HUES48 (cell line): ENCODE data around the gene BIRC7.

Experiments used
- H3K27ac ChIP-seq: one replicate; pipeline ENCODE4 v1.7.0; 2013; ENCODE audit warnings: low read depth, low read length, inconsistent platforms
- H3K27me3 ChIP-seq: 2 replicates; pipeline ENCODE4 v1.6.1; 2013; ENCODE audit warnings: mild to moderate bottlenecking, low read length; ENCODE audit not compliant: control insufficient read depth, insufficient read depth
- H3K36me3 ChIP-seq: 2 replicates; pipeline ENCODE4 v1.6.1; 2013; ENCODE audit warnings: low read length; ENCODE audit not compliant: control insufficient read depth, insufficient read depth
- H3K4me1 ChIP-seq: 2 replicates; pipeline ENCODE4 v1.6.1; 2013; ENCODE audit warnings: mild to moderate bottlenecking, low read length; ENCODE audit not compliant: control insufficient read depth, insufficient read depth
- H3K4me3 ChIP-seq: 2 replicates; pipeline ENCODE4 v1.5.1; 2013; ENCODE audit warnings: mild to moderate bottlenecking, low read depth, low read length
- H3K9ac ChIP-seq: 2 replicates; pipeline ENCODE4 v1.6.1; 2013; ENCODE audit warnings: mild to moderate bottlenecking, low read depth, low read length, moderate library complexity
- H3K9me3 ChIP-seq: 2 replicates; pipeline ENCODE4 v1.6.1; 2013; ENCODE audit warnings: low read length; ENCODE audit not compliant: control insufficient read depth, insufficient read depth

BIRC7 gene

GRCh38 chr20:63277466-63278272 lies 42.0 kb downstream of the BIRC7 start:
- H3K27me3 ChIP-seq, result no peaks in the 10 kb centered on the region
- no peak overlapping the region for H3K4me3 ChIP-seq
- no peak overlapping the region for H3K9ac ChIP-seq
- H3K4me1 ChIP-seq, result 0 out of 2 replicates have a peak, but pooled peaks cover 4% of the 10 kb centered on the region
- H3K9me3 ChIP-seq, result no peaks in the 10 kb centered on the region
- H3K27ac ChIP-seq, result no peak overlapping the region
- H3K36me3 ChIP-seq, result peaks cover 70% of the 10 kb centered on the region

- Histone ChIP-seq H3K9ac (no peak overlapping the region), H3K36me3 (peaks cover 80% of the 10 kb centered on the region), H3K27ac (no peak overlapping the region), H3K27me3 (no peaks in the 10 kb centered on the region), H3K4me3 (no peak overlapping the region), H3K4me1 (0 out of 2 replicates have a peak, but pooled peaks cover 3% of the 10 kb centered on the region), H3K9me3 (no peaks in the 10 kb centered on the region)
Measured at GRCh38 chr20:63278661-63279060, 43.0 kb downstream of the BIRC7 start.

GRCh38 chr20:63279931-63280330 lies 44.2 kb downstream of the BIRC7 start:
- H3K27ac ChIP-seq, result no peak overlapping the region
- no peaks in the 10 kb centered on the region for H3K4me1 ChIP-seq
- H3K27me3 ChIP-seq, result no peaks in the 10 kb centered on the region
- no peak overlapping the region for H3K4me3 ChIP-seq
- no peaks in the 10 kb centered on the region for H3K9me3 ChIP-seq
- no peak overlapping the region for H3K9ac ChIP-seq
- peaks cover 86% of the 10 kb centered on the region for H3K36me3 ChIP-seq

DNA sequence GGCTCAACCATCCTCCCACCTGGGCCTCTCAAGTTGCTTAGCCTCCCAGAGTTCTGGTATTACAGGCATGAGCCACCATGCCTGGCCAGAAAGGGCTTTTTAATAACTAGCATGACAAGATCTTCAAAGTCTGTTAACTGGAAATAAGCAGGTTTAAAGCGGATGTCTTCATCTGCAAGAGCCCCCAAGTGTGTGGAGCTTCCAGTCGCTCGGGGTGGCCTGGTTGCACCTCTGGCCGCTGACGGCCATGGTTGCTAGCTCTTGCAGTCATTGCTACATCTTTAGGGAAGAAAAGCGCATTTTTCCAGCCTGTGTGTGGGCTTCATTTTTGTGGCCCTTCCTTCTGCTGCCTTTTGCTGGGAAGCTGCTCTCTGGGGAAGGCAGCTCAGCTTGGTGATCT lies 44.7 kb downstream of the BIRC7 start:
- peaks cover 88% of the 10 kb centered on the region for H3K36me3 ChIP-seq

GRCh38 chr20:63280929-63281545 lies 45.3 kb downstream of the BIRC7 start:
- no peak overlapping the region for H3K9ac ChIP-seq
- H3K36me3 ChIP-seq, result peaks cover 89% of the 10 kb centered on the region
- no peak overlapping the region for H3K4me3 ChIP-seq
- no peaks in the 10 kb centered on the region for H3K27me3 ChIP-seq
- no peak overlapping the region for H3K27ac ChIP-seq
- H3K9me3 ChIP-seq, result no peaks in the 10 kb centered on the region
- no peaks in the 10 kb centered on the region for H3K4me1 ChIP-seq

More for the DNA sequence above, 44.7 kb downstream of the BIRC7 start:
- H3K9me3 ChIP-seq, result no peaks in the 10 kb centered on the region
- no peak overlapping the region for H3K9ac ChIP-seq
- no peaks in the 10 kb centered on the region for H3K27me3 ChIP-seq
- H3K4me1 ChIP-seq, result no peaks in the 10 kb centered on the region
- H3K27ac ChIP-seq, result no peak overlapping the region
- no peak overlapping the region for H3K4me3 ChIP-seq

DNA sequence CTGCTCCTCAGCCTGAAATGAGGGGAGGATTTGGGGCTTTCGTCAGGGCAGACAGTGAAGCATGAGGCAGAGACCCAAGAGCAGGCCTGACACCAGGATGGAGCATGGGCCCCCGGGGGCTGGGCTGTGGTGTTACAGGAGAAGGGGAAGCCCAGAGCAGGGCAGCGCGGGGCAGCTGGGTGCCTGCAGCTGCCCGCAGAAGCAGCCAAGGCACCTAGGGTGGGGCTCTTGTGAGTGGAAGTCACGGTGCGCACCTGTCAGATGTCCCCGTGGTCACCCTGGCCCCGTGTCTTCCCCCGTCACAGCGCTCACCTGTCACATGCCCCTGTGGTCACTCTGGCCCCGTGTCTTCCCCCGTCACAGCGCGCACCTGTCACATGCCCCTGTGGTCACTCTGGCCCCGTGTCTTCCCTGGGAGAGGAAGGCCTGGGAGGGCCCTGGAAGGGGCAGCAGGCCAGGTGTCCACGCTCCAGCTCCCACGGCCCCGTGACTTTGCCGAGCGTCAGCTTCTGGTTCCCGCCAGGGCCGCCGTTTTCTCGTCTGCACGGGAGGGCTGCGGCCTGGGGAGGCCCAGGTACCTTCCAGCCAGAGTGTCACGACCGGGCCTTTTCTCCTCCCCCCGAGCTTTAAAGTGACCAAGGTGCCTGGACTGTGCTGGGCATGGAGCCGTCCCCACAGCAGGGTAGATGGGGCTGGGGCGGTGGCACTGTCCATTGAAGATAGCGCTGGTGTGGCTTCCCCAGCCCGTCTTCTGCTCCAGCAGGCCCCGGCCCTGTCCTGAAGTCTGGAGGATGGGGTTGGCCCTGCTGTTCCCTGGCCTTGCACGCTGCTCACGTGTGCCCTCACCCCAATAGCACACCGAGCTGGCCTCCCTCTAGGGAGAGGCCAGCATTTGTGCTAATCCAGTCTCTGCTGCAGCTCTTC lies 46.3 kb downstream of the BIRC7 start:
- no peaks in the 10 kb centered on the region for H3K9me3 ChIP-seq
- peaks cover 84% of the 10 kb centered on the region for H3K36me3 ChIP-seq
- no peaks in the 10 kb centered on the region for H3K27me3 ChIP-seq
- no peak overlapping the region for H3K9ac ChIP-seq
- H3K4me1 ChIP-seq, result no peaks in the 10 kb centered on the region
- H3K27ac ChIP-seq, result no peak overlapping the region
- no peak overlapping the region for H3K4me3 ChIP-seq

DNA sequence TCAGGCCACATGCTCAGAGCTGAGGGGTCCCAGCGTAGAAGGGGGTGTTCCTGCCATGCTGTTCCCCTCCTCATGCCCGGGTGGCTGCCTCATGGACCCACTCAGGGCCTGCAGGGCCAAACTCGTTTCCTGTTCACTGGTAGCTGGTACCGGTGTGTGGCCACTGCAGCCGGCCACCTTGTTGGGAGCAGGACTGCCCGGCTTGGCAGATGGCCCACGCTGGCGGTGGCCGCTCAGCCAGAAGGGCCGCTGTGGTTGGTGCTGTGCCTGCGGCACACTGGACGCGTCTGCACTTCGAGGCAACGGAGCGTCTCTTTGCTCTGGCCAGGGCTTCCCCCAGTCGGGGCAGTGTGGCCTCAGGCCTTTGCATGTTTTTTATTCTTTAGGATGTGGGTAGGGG lies 47.2 kb downstream of the BIRC7 start:
- Histone ChIP-seq H3K9me3 (no peaks in the 10 kb centered on the region), H3K27me3 (no peaks in the 10 kb centered on the region), H3K36me3 (peaks cover 84% of the 10 kb centered on the region), H3K4me1 (no peaks in the 10 kb centered on the region), H3K9ac (no peak overlapping the region), H3K27ac (no peak overlapping the region), H3K4me3 (no peak overlapping the region)

DNA sequence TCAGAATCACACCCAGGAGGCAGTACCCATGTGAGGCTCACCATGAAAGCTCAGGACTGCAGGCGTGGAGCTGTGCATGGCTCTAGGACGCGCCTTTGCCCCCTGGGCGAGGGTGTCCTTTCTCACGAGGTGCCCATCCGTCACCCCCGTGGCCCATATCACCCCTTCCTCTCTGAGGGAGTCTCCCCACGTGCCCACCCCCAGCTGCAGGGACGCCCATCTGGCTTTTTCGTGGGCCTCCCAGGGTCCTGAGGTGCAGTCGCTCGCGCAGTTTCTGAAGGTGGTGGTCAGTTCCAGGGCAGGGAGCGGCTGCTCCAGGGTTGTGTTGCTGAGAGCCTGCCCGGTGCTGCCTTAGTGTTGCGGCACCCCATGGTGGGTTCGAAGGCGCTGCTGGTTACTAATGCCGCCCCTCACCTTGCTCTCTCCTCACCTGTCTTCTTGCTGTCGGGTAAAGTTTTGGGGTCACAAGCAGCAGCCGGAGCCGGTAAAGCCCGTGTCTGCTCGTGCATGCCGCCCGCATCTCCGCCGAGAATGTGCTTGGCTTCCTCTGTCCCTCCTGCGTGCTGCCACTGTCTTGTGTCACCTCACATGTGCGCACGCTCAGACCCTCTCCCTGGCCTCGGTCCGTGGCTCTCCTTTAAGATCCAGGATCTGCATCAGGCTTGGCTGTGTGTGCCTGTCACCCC lies 47.8 kb downstream of the BIRC7 start:
- Histone ChIP-seq H3K9me3 (no peaks in the 10 kb centered on the region), H3K4me1 (no peaks in the 10 kb centered on the region), H3K9ac (no peak overlapping the region), H3K27me3 (no peaks in the 10 kb centered on the region), H3K27ac (no peak overlapping the region), H3K36me3 (peaks cover 84% of the 10 kb centered on the region), H3K4me3 (no peak overlapping the region)

- H3K4me1 ChIP-seq, result no peaks in the 10 kb centered on the region
- no peak overlapping the region for H3K9ac ChIP-seq
- H3K36me3 ChIP-seq, result peaks cover 84% of the 10 kb centered on the region
Measured at GRCh38 chr20:63284083-63284440, 48.4 kb downstream of the BIRC7 start.

GRCh38 chr20:63284544-63284949 lies 48.8 kb downstream of the BIRC7 start:
- no peak overlapping the region for H3K4me3 ChIP-seq
- H3K27ac ChIP-seq, result no peak overlapping the region
- no peaks in the 10 kb centered on the region for H3K27me3 ChIP-seq
- H3K36me3 ChIP-seq, result peaks cover 84% of the 10 kb centered on the region
- no peaks in the 10 kb centered on the region for H3K4me1 ChIP-seq
- H3K9ac ChIP-seq, result no peak overlapping the region
- no peaks in the 10 kb centered on the region for H3K9me3 ChIP-seq

More at GRCh38 chr20:63284083-63284440, 48.4 kb downstream of the BIRC7 start:
- no peaks in the 10 kb centered on the region for H3K9me3 ChIP-seq
- no peak overlapping the region for H3K4me3 ChIP-seq
- no peak overlapping the region for H3K27ac ChIP-seq
- no peaks in the 10 kb centered on the region for H3K27me3 ChIP-seq
